Renal pelvis (tissue), 4 donors: ENCODE data around the gene ZC3H10. TPM values are rescaled to one million over a fixed set of nuclear protein-coding genes. Genes with fewer than 3 reads are reported as not detected.

Experiments
- DNase-seq: peaks from one replicate; pipeline ENCODE4 v3.0.0-alpha.2; 2013
- polyA plus RNA-seq, 3 donors: library from polyadenylated mRNA; unstranded; fragments of 120-200 nt; gene quantifications; one replicate each; pipeline ENCODE4 v1.2.1, GENCODE V29; 2013; ENCODE audit not compliant: insufficient read length in 3 of 3

ZC3H10 gene
- polyA plus RNA-seq, 3 donors, result 6.1 to 7.4 (median 6.9) TPM

GRCh38 chr12:56165369-56165768 lies 47.3 kb downstream of the ZC3H10 start:
- no peak for DNase-seq

GRCh38 chr12:56169229-56169759 lies 51.2 kb downstream of the ZC3H10 start:
- DNase-seq, result no peak

GRCh38 chr12:56172839-56173238 lies 54.8 kb downstream of the ZC3H10 start:
- no peak for DNase-seq

Other genes with a start within 250 kb of the ZC3H10 start
- gene PYM1, start 190.4 kb upstream of the ZC3H10 start, polyA plus RNA-seq, result 10 to 100 TPM; 33.2 to 41.1 (median 36.7) TPM
- 10 to 100 TPM; 17.7 to 26.1 (median 17.7) TPM for gene DGKA, start 187.1 kb upstream of the ZC3H10 start, polyA plus RNA-seq
- gene PMEL, start 152.2 kb upstream of the ZC3H10 start, polyA plus RNA-seq, result 1 to 10 TPM; 3.3 to 5.2 (median 3.6) TPM
- gene CDK2, start 151.4 kb upstream of the ZC3H10 start, polyA plus RNA-seq, result 10 to 100 TPM; 60.6 to 74.6 (median 61.6) TPM
- gene RAB5B, start 144.2 kb upstream of the ZC3H10 start, polyA plus RNA-seq, result 100 to 1,000 TPM; 149 to 175 (median 158) TPM
- gene SUOX, start 121.0 kb upstream of the ZC3H10 start, polyA plus RNA-seq, result 10 to 100 TPM; 49.5 to 56.8 (median 53.3) TPM
- 10 to 100 TPM; 15.8 to 23.6 (median 20.1) TPM for gene IKZF4, start 97.2 kb upstream of the ZC3H10 start, polyA plus RNA-seq
- gene RPS26, start 76.3 kb upstream of the ZC3H10 start, polyA plus RNA-seq, result 100 to 1,000 TPM; 366 to 522 (median 513) TPM
- 100 to 1,000 TPM in 2 of 3 donors, 10 to 100 TPM in 1; 70.3 to 125 (median 113) TPM for gene ERBB3, start 38.1 kb upstream of the ZC3H10 start, polyA plus RNA-seq
- 100 to 1,000 TPM; 140 to 173 (median 148) TPM for gene PA2G4, start 13.7 kb upstream of the ZC3H10 start, polyA plus RNA-seq
- gene RPL41, start 1.6 kb upstream of the ZC3H10 start, polyA plus RNA-seq, result 1,000 to 10,000 TPM; 4,623 to 5,799 (median 4,745) TPM
- gene ESYT1, start 10.0 kb downstream of the ZC3H10 start, polyA plus RNA-seq, result 10 to 100 TPM; 79.5 to 86.3 (median 81.9) TPM
- 100 to 1,000 TPM; 158 to 186 (median 174) TPM for gene MYL6B, start 34.3 kb downstream of the ZC3H10 start, polyA plus RNA-seq
- 1,000 to 10,000 TPM; 1,644 to 2,112 (median 1,781) TPM for gene MYL6, start 40.1 kb downstream of the ZC3H10 start, polyA plus RNA-seq
- gene SMARCC2, start 71.2 kb downstream of the ZC3H10 start, polyA plus RNA-seq, result 100 to 1,000 TPM; 116 to 152 (median 133) TPM
- gene RNF41, start 103.7 kb downstream of the ZC3H10 start, polyA plus RNA-seq, result 10 to 100 TPM; 43.8 to 50.1 (median 47.2) TPM
- gene NABP2, start 106.1 kb downstream of the ZC3H10 start, polyA plus RNA-seq, result 10 to 100 TPM; 28.2 to 30.5 (median 28.3) TPM
- gene SLC39A5, start 111.8 kb downstream of the ZC3H10 start, polyA plus RNA-seq, result 10 to 100 TPM; 73.2 to 87.0 (median 81.7) TPM
- 10 to 100 TPM; 32.8 to 40.5 (median 39.0) TPM for gene ANKRD52, start 140.1 kb downstream of the ZC3H10 start, polyA plus RNA-seq
- 10 to 100 TPM; 16.3 to 25.5 (median 19.6) TPM for gene COQ10A, start 148.7 kb downstream of the ZC3H10 start, polyA plus RNA-seq
- 100 to 1,000 TPM; 202 to 237 (median 212) TPM for gene CS, start 182.1 kb downstream of the ZC3H10 start, polyA plus RNA-seq
- gene CNPY2, start 197.7 kb downstream of the ZC3H10 start, polyA plus RNA-seq, result 100 to 1,000 TPM; 160 to 182 (median 172) TPM
- gene PAN2, start 215.7 kb downstream of the ZC3H10 start, polyA plus RNA-seq, result 100 to 1,000 TPM in 1 of 3 donors, 10 to 100 TPM in 2; 82.4 to 140 (median 98.9) TPM
- 1 to 10 TPM in 2 of 3 donors, under 1 TPM in 1; 0.85 to 1.1 (median 1.0) TPM for gene IL23A, start 220.6 kb downstream of the ZC3H10 start, polyA plus RNA-seq
- gene STAT2, start 241.8 kb downstream of the ZC3H10 start, polyA plus RNA-seq, result 100 to 1,000 TPM in 2 of 3 donors, 10 to 100 TPM in 1; 73.4 to 152 (median 139) TPM
- under 1 TPM; 0.10 to 0.13 (median 0.11) TPM for gene APOF, start 244.6 kb downstream of the ZC3H10 start, polyA plus RNA-seq